Stomach (tissue), 4 donors: Measurements from ENCODE around the gene TSPAN2.

ENCODE experiments used
- CTCF ChIP-seq, 7 experiments: fragments of 450-650 bp in 4 of 7; fragments of 200-600 bp in 3 of 7; sonication (generic) in 3 of 7; IDR thresholded peaks; one replicate each; pipeline ENCODE4 v1.5.1; 2016 to 2019; ENCODE audit warnings: antibody characterized with exemption in 7 of 7, control low read depth in 2 of 7, mild to moderate bottlenecking in 1 of 7
- POLR2AphosphoS5 ChIP-seq, 3 donors: sonication (generic); formaldehyde crosslinking; IDR thresholded peaks; one replicate each; pipeline ENCODE4 v1.6.1; 2016; ENCODE audit warnings: antibody characterized with exemption in 3 of 3

GRCh38 chr1:115078708-115079107 is 10.6 kb downstream of the TSPAN2 start:
- TF ChIP-seq POLR2AphosphoS5 (IDR thresholded peaks at IDR 0.05) (no peak), CTCF (IDR thresholded peaks at IDR 0.05) (no peak)
